NCI-H2107 treated with DMSO at 0.1 percent for 48 hours (cell line): Measurements from ENCODE around the gene CKAP2L.
"Not testable (repeated sequence)": the region's sequence is repeated elsewhere in the genome, so short reads cannot be mapped to it uniquely, and the experiment has no call there.

Experiments
- DNase-seq: peaks from one replicate; lab custom pipeline; 2025; ENCODE audit not compliant: unreplicated experiment; lab: John Stamatoyannopoulos, UW

Gene CKAP2L

GRCh38 chr2:112728029-112728362 lies 36.4 kb downstream of the CKAP2L start:
- DNase-seq: no peak

GRCh38 chr2:112727276-112728028 lies 37.0 kb downstream of the CKAP2L start:
- DNase-seq: no peak

DNA sequence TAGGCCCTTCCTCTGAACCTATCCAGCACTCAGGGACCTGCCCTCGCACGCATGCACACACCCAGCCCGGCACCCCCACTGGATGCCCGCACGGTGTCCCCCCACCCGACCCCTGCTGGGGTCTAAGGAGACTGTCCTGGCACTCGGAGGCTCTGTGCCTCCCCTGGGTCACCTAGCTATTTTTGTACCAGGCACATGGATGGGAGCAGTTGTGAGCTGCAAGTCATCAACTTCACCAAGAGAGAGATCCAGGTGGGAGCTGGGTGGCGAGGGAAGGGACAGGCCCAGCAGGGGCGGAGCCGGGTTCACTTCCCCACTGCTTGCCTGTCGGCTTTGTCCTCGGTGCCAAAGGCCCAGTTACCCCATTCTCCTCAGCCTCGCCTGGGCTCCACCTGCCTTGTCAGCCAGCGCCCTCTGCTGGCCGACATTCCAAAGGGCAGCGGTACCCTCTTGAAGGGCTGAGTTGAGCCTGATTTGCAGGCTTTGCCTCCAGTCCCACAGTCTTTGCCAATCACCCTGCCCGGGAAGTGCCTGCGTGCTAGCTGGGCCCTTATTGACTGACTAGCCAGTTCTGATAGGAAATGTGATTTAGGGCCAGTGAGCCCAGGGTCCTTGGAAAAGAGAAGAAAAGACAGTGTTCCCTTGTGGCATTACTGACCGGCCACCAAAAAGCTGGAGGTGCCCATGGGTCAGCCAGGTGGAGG lies 37.8 kb downstream of the CKAP2L start:
- peak; percentile 77 for DNase-seq

GRCh38 chr2:112725545-112726457 lies 38.6 kb downstream of the CKAP2L start:
- DNase-seq: no peak

- no peak for DNase-seq
These were observed 39.6 kb downstream of the CKAP2L start for GRCh38 chr2:112724591-112725525.

- no peak for DNase-seq
These were observed 40.4 kb downstream of the CKAP2L start for GRCh38 chr2:112723995-112724394.

GRCh38 chr2:112723547-112723940 lies 40.9 kb downstream of the CKAP2L start:
- no peak for DNase-seq

- DNase-seq: no peak
These were observed 41.4 kb downstream of the CKAP2L start for GRCh38 chr2:112722816-112723546.

- no peak for DNase-seq
These were observed 42.4 kb downstream of the CKAP2L start for GRCh38 chr2:112721819-112722522.

- no peak for DNase-seq
These were observed 43.6 kb downstream of the CKAP2L start, which contains the start of gene NT5DC4 for GRCh38 chr2:112720785-112721184. Gene NT5DC4, plus strand, starts transcription at chr2:112721020. Its CDS starts 60 bp downstream, at chr2:112721080.

- no peak for DNase-seq
These were observed 45.5 kb downstream of the CKAP2L start for GRCh38 chr2:112718863-112719370.

DNA sequence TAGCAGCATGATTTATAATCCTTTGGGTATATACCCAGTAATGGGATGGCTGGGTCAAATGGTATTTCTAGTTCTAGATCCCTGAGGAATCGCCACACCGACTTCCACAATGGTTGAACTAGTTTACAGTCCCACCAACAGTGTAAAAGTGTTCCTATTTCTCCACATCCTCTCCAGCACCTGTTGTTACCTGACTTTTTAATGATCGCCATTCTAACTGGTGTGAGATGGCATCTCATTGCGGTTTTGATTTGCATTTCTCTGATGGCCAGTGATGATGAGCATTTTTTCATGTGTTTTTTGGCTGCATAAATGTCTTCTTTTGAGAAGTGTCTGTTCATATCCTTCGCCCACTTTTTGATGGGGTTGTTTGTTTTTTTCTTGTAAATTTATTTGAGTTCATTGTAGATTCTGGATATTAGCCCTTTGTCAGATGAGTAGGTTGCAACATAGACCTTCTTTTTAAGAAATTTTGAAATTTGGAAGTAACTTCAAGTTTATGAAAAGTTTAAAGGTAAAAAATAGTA lies 47.5 kb downstream of the CKAP2L start:
- DNase-seq: not testable (repeated sequence)

- not testable (repeated sequence) for DNase-seq
These were observed 48.3 kb downstream of the CKAP2L start for GRCh38 chr2:112716094-112716493.

DNA sequence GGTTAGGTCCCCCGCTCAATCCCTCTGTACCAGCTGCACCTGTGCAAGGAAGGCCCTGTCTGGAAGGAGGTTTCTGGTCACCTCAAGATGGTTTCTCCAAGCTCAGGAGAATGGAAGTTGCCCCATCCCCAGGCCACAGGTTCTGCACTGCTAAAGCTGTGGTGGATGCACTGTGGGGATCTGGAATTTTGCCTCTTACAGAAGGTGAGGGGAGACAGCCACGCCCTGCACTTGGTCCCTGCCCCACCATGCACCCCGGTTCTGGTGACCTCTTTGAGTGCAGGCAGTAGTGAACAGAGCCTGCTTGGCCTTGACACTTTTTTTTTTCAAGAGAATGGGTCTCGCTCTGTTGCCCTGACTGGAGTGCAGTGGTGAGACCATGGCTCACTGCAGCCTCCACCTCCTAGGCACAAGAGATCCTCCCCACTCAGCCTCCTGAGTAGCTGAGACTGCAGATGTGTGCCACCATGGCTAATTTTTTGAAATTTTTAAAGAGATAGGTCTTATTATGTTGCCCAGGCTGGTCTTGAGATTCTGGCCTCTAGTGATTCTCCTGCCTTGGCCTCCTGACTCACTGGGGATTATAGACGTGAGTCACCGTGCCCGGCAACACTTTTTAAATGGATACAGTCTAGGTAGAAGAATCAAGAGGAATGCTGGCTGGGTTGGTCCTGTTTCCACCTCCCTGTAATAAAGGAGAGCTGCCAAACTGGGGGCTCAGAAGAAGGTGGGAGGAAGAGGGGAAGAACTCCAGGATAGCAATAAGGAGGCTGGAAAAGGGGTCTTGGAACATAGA lies 49.4 kb downstream of the CKAP2L start:
- DNase-seq: no peak

GRCh38 chr2:112714331-112714730 lies 50.1 kb downstream of the CKAP2L start:
- DNase-seq: no peak

- DNase-seq: no peak
These were observed 50.5 kb downstream of the CKAP2L start for GRCh38 chr2:112713926-112714325.

DNA sequence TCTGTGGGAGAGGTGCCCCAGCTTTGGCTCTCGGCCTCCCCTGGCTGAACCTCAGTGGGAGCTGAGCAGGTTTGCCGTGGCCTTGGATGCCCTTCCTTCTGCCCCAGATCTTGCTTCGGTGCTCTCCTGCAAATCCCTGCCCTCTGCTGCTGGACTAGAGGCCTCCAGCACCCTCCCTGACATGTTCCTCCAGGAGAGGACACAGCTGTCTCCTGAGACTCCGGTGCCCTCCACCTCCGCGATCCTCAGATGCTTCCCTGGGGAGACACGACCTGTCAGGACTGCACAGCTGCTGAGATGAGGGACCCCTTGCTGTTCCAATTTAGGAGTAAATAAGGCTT lies 50.9 kb downstream of the CKAP2L start:
- DNase-seq: no peak
